GM18517 (cell line): ENCODE results near the gene CHST14.

Experiments
- ATAC-seq: cut with Tn5 transposase; IDR thresholded peaks from one replicate; pipeline ENCODE4 v1.9.1; 2021; ENCODE audit warnings: mild to moderate bottlenecking, moderate library complexity; ENCODE audit not compliant: unreplicated experiment

The CHST14 gene

GRCh38 chr15:40461958-40462357 lies 8.8 kb upstream of the CHST14 start:
- no peak for ATAC-seq

GRCh38 chr15:40463279-40463678 lies 7.5 kb upstream of the CHST14 start:
- no peak for ATAC-seq

DNA sequence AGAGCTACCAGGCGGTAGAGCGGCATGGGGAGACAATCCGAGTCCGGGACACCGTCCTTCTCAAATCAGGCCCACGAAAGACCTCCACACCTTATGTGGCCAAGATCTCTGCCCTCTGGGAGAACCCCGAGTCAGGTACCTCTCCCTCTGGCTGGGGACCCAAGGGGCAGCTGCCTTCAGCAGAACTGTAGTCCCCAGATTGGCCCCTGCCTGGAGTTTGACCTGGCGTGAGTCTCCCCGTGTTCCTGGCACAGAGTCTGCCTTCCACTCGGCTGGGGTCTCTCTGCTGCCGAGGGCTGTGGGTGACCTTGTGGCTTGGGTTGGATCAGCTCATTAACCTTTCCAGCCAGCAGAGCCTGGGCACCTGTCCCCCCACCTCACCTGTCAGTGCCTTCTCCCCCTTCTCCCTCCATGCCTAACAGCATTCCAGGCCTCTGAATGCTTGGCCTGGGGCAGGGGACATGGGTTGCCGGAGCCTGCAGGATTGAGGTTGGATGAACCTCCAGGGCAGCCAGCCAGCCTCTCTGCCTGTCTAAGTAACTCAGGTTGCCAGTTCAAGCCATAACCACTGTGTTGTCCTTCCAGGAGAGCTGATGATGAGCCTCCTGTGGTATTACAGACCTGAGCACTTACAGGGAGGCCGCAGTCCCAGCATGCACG lies 6.8 kb upstream of the CHST14 start:
- ATAC-seq, result no peak

DNA sequence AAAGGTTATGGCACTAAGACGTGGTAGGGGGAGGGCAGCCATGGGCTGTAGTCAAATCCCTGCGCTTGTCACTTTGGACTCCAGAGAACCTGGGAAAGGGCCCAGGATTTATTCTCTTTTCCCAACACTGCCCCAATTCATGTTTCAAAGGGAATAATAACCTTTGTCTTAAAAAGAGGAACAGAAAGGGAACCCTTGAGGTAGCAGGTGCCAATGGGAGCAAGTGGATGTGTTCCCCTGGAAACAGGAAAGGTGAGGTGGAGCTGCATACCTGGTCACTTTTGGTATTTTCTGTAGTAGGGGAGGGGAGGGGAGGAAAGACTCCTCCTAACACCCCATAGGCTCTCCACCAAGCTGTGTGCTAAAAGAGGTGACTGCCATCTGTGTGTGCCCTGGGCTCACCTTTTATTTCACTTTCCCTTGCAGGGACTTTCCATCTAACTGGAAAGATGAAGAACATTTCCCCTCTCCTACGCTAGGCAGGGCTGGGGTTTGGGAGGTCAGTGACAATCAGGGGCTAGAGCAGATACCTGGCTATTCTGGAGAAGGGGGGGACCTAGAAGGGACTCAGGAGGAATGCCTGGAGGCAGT lies 6.1 kb upstream of the CHST14 start:
- no peak for ATAC-seq

- no peak for ATAC-seq
Observed at GRCh38 chr15:40465939-40466338, 4.8 kb upstream of the CHST14 start.

DNA sequence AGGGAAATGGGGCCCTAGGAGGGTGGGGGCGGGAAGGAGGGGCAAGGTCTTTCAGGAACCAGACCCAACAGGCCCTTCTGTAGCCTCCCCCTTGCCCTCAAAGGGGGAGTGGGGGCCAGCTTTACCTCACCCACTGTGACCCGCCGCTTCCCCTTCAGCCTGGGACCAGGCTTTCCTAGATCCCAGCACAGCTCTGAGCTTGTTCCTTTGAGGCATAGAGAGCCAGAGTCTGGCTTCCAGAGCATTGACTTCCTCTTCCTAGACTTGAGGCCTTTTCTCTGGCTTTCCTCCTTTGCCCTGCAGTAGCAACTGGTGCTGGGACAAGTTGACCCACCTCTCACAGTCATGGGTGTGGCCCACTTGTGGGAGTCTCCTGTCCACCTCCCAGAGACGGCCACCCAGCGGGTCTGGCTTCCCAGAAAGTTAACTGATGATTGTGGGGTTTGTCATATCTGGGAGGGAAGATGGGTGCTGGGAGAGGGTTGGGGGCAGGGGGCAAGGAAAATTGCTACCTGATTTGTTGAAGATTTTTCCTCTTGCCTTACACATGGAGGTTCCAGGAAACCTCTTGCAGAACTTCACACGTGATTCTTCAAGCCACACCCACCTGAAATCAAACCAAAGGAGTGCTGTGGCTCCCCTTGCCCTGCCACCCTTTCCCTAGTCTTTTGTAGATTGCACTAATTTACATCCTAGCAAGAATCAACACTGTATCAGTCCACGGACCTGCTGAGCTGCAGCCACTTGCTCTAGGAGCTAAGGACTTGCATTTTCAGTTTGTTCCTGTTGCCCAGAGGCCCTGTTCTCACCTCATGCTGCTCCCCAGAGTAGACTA lies 4.1 kb upstream of the CHST14 start:
- no peak for ATAC-seq

DNA sequence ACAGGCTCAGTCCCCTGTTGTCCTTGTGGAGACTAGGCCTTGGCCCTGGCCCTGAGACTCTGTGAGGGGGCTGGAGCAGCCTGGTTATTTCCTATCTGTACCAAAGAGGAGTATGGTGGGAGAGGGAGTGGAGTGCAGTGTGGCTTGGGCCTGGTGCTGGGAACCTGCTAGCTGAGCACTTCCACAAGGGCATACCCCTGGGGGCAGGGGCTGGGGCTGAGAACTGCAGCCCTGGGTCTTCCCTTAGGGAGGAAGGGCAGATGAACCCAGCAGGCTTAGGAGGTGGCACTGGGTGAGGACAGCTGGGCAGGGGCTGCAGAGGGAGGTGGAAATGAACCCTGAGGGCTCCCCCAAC lies 3.5 kb upstream of the CHST14 start:
- no peak for ATAC-seq

DNA sequence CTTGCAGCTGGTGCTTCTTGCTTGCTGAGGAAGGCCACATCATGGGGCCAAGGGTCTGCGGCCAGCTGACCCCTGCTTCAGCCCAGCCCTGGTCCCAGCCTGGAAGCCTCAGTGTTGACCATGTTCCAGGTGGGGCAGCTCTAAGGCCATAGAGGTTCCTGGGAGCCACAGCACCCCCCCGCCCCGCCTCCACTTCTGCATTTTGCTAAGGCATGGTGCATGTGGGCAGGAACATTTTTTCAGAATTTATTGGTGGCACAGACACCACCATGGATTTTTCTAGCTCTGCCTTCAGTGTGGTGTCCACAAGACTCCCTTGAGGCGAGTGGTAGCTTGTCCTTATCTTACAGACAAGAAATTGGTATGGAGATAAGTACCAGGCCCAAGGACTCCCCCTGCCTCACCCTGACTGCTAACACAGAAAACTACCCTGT lies 1.9 kb upstream of the CHST14 start:
- no peak for ATAC-seq

DNA sequence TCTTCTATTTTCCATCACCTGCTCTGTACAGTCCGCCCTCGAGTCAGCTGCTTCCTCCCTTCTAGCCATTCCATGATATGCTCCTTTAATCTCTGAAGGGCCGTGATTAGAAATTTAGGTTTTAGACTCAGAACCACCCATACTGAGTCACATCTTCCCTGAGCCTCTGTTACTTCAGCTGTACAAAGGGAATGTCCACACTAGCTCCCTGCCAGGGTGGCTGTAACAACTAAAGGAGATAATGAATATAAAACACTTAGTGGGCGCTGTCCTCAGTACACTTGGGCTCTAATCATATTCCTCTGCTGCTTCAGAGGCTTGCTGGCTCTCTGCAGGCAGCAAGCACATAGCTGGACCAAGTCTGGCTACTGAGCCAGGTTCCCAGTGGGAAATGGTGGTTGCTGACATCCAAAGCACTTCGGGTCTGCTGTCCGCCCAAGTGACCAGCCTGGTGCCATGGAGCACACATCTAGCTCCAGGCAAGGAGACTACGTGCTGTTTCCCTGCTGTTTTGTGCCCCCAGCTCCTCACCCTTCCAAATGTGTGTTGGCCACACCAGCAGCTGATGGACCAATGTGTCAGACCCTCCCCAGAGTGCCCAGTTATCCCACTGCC lies 901 bp upstream of the CHST14 start:
- no peak for ATAC-seq

DNA sequence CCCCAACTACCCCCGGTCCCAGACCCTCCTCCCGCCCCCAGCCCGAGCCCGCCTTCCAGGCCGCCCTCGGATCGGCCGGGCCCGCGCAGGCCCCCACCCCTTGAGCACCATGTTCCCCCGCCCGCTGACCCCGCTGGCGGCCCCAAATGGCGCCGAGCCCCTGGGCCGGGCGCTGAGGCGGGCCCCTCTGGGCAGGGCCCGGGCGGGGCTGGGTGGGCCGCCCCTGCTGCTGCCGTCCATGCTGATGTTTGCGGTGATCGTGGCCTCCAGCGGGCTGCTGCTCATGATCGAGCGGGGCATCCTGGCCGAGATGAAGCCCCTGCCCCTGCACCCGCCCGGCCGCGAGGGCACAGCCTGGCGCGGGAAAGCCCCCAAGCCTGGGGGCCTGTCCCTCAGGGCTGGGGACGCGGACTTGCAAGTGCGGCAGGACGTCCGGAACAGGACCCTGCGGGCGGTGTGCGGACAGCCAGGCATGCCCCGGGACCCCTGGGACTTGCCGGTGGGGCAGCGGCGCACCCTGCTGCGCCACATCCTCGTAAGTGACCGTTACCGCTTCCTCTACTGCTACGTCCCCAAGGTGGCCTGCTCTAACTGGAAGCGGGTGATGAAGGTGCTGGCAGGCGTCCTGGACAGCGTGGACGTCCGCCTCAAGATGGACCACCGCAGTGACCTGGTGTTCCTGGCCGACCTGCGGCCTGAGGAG lies 472 bp downstream of the CHST14 start:
- no peak for ATAC-seq

- no peak for ATAC-seq
Observed at GRCh38 chr15:40471808-40472150, 995 bp downstream of the CHST14 start.

DNA sequence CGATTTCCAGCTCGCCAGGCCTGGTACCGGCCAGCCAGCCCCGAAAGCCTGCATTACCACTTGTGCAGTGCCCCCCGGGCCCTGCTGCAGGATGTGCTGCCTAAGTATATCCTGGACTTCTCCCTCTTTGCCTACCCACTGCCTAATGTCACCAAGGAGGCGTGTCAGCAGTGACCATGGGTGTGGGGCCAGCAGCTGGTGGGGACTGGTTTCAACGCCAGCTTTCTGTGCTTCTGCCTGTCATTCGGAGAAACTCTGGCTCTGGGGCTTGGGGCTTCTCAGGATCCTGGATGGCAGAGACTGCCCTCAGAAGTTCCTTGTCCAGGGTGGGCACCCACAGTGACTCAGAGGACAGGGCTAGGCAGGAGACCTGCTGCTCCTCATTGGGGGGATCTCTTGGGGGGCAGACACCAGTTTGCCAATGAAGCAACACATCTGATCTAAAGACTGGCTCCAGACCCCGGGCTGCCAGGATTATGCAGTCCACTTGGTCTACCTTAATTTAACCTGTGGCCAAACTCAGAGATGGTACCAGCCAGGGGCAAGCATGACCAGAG lies 1.5 kb downstream of the CHST14 start:
- no peak for ATAC-seq

GRCh38 chr15:40474581-40474980 lies 3.8 kb downstream of the CHST14 start:
- ATAC-seq, result no peak

DNA sequence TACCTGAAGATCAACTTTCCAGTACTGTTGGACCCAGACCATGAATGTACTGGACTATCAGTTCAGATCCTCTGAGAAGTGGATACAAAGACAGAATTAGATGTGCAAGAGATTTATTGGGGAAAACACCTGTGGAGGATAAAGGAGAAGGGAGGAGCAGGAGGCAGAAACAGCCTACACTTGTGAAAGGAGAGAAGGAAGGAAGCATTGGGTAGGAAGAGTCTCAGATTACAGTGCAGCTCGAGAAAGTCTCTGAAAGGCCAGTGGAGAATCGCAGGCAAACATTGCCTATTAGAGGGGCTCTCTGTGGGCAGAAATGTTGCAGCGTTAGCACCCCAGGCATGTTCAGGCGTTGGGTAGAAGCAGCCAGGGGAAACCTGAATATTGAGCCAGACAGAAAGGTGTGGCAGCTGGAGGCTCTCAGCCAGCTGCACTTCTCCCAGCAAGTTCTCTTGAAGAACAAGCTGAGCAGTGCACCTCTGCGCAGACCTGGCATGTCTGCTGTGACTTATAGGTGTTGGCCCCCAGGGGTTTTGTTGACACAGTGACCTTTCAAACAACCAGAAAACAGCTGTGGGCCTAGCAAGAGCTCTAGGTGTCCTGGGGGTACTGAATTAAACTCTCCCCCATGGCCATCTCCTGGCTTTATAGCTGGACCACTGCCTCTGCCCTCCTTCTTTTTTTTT lies 7.0 kb downstream of the CHST14 start:
- no peak for ATAC-seq

GRCh38 chr15:40479024-40479423 lies 8.2 kb downstream of the CHST14 start:
- ATAC-seq, result no peak

GRCh38 chr15:40481341-40482074 lies 10.7 kb downstream of the CHST14 start:
- no peak for ATAC-seq

GRCh38 chr15:40483919-40484318 lies 13.1 kb downstream of the CHST14 start:
- ATAC-seq, result no peak

- no peak for ATAC-seq
Observed at GRCh38 chr15:40486066-40486770, 15.4 kb downstream of the CHST14 start.
